ENCODE results near the gene DLG1.
"Not testable (repeated sequence)": the region's sequence is repeated elsewhere in the genome, so short reads cannot be mapped to it uniquely, and the experiment has no call there.

DLG1 gene

GRCh38 chr3:197283045-197283444 is 15.4 kb downstream of the DLG1 start:
- no peak for DNase-seq

- DNase-seq: no peak
Measured at GRCh38 chr3:197281849-197282248, 16.6 kb downstream of the DLG1 start.

DNA sequence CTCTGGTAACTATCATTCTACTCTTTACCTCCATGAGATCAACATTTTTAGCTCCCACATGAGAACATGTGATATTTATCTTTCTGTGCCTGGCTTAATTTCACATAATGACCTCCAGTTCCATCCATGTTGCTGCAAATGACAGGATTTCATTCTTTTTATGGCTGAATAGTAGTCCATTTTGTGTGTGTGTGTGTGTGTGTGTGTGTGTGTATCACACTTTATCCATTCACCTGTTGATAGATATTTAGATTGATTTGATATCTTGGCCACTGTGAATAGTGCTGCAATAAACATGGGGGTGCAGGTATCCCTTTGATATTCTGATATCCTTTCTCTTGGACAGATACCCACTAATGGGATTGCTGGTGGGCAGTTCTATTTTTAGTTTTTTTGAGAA is 18.3 kb downstream of the DLG1 start:
- no peak for DNase-seq

DNA sequence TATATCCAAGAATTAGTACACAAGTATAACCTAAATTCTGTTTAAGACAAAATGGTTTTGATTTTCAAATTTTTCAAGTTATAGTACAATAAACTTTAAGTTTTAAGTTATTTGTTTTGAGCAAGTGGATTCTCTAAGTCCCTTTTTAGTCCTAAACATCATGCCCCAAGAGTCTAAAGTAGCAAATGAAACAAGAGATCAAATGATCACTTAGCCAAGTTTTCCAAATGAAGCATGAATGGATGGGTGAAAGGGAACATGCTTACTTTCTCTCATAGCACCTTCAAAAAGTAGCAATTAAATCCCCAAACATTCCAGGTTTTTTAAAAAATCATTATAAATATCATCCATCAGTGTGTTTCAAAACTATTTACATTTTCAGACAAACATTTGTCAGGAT is 19.5 kb downstream of the DLG1 start:
- DNase-seq: no peak

DNA sequence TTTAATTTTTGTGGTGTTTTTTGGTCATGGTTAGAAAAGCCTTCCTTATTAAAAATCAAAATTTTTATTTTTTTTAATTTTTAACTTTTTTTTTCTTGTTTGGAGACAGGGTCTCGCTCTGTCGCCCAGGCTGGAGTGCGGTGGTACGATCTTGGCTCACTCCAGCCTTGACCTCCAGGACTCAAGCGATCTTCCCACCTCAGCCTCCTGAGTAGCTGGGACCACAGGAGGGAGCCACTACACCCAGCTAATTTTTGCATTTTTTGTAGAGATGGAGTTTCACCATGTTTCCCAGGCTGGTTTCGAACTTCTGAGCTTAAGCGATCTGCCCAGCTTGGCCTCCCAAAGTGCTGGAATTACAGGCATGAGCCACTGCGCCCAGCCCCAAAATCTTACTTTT is 21.6 kb downstream of the DLG1 start:
- not testable (repeated sequence) for DNase-seq

- DNase-seq: no peak
Measured at GRCh38 chr3:197270558-197271317, 27.7 kb downstream of the DLG1 start.

- DNase-seq: no peak
Measured at GRCh38 chr3:197269024-197269423, 29.4 kb downstream of the DLG1 start.

DNA sequence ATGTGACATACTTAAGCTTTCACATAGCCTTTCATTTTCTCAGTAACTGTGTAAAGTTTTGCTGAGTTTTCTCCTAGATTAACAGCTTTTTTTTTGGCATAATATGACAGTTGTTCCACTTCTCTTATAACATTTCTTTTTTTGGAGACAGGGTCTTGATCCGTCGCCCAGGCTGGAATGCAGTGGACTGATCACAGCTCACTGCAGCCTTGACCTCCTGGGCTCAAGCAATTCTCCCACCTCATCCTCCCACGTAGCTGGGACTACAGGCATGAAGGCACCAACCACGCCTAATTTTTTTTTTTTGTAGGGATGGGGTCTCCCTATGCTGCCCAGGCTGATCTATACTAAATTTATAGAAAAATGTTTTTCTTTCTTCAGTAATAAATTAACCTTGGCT is 30.1 kb downstream of the DLG1 start:
- DNase-seq: no peak

DNA sequence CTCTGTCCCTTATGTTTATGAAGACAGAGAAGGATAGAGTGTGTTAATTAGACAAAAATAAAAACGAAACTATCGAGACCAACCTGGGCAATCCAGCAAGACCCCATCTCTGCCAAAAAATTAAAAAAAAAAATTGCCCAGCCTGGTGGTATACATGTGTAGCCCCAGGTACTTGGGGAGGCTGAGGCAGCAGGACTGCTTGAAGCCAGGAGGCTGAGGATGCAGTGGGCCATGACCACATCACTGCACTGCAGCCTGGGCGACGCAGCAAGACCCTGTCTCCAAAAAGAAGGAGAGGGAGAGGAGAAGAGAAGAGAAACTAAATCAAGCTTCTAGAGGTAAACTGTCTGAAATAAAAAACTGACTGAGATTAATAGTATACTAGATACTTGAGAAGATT is 32.1 kb downstream of the DLG1 start:
- DNase-seq: no peak

DNA sequence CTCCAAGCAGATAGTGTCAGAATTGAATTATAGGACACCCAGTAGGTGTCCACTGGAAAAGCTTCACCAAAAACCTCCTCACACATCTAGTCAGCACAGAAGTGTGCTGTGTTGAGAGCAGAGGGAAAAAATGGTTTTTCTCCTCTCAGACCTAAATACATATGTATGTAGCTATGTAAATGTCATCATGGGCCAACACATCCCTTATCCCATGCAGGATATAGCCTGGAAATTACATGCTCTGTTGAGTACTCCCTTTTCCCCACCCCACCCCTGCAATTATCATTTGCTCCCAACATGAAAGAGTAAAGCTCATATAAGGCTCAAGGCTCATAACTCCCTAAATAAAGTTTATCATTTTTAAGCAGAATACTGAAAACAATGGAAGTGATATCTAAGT is 35.7 kb downstream of the DLG1 start:
- no peak for DNase-seq

DNA sequence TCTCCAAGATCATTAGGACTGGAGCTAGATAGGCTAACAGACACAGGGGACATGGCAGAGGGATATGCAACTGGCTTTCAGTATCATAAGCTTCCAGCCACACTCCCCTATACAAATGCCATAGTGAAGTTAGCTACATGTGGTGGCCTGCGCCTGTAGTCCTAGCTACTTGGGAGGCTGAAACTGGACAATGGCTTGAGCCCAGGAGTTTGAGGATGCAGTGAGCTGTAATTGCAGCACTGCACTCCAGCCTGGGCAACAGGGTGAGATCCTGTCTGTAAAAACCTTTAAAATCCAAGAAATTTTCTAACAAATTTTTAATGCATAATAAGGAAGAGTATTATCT is 37.3 kb downstream of the DLG1 start:
- DNase-seq: no peak

DNA sequence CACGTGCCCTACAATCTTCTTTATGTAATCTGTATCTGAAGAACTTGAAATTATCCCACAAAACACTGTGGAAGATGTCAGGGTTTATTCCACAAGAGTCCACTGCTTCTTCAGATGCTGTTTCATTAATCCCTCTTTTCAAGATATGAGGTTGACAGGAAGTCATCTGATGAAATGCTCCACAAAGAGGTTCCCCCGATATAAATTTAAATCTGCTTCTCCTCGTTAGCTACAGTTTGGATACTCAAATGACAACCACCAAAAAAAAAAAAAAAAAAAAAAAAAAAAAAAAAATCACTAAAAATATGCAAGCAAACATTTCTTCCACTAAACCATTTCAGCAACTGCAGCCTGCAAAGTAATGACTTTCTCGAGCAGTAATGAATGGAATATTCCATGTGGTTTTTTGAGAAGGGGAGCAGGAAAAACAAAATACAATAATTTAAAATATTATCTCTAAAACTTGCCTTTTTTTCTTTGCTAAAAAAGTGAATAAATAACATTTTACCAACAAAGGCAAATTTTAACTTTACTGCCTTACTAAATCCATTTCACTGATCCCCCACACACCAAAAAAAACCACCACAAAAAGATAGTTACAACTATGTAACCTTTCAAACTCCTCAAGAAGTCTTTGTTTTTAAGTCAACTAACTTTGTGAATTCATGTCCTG is 37.8 kb downstream of the DLG1 start:
- DNase-seq: no peak

DNA sequence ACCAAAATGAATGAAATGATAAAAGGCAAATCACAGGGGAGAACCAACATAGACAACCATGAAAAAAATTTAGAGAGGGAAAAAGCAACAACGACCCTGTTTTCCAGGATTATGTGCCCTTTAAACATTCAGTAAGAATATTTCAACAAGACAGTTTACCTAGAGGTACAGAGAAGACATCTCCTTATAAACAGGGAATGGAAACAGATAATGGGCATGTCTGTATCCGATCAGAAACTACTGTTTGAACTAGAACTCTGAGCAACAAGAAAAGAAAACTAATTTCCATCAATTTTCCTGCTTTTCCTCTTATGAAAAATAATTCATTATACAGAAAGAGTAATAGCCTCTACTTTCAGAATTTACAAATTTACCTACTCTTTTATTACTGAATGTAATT is 39.3 kb downstream of the DLG1 start:
- DNase-seq: no peak

- no peak for DNase-seq
Measured at GRCh38 chr3:197258168-197258755, 40.1 kb downstream of the DLG1 start.

DNA sequence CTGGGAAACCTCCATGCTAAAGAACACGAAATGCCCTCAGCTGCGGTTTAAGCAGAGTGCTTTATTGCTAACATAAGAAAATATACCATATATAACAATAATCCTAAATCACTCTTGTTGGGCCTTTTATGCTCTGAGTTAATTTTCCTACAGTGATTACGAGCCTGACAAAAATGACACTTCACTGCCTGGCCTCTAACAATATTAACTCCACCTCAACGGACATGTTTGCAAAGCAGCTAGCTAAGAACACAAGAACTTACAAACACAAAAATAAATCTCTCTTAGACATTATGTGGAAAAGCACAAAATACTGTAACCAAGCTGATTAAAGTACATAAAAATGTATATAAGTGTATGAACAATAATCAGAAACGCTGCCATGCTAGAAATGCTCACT is 40.7 kb downstream of the DLG1 start:
- DNase-seq: no peak

GRCh38 chr3:197256836-197257444 is 41.5 kb downstream of the DLG1 start:
- DNase-seq: peak; percentile 10 to 37

DNA sequence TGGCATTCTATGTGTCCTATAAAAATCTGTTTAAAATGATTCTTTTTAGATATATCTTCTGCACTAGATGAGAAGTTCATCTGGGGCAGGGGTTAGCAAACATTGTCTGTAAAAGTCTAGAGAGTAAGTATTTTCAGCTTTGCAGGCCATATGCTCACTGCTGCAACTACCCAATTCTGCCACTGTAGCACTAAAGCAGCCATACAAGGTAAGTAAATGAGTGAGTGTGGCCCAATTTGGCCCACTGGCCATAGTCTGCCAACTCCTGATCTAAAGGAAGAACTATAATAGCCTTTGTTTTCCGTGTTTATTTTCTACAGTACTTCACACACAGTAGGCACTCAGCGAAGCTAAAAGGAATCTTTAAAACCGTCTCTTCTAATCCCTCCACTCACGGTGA is 42.3 kb downstream of the DLG1 start:
- no peak for DNase-seq

GRCh38 chr3:197253238-197253947 is 45.0 kb downstream of the DLG1 start:
- DNase-seq: no peak

DNA sequence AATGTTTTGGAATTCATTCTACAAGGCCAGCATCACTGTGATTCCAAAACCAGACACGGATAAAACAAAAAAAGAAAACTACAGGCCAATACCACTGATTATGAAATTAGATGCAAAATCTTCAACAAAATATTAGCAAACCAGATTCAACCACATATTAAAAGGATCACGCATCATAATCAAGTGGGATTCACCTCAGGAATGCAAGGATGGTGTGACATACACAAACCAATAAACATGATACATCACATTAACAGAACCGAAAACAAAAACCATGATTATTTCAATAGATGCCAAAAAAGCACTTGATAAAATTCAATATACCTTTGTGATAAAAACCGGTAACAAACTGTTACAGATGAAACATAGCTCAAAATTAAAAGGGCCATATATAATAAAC is 48.9 kb downstream of the DLG1 start:
- DNase-seq: no peak

- no peak for DNase-seq
Measured at GRCh38 chr3:197248341-197248740, 50.1 kb downstream of the DLG1 start.

GRCh38 chr3:197244751-197245150 is 53.7 kb downstream of the DLG1 start:
- DNase-seq: no peak

DNA sequence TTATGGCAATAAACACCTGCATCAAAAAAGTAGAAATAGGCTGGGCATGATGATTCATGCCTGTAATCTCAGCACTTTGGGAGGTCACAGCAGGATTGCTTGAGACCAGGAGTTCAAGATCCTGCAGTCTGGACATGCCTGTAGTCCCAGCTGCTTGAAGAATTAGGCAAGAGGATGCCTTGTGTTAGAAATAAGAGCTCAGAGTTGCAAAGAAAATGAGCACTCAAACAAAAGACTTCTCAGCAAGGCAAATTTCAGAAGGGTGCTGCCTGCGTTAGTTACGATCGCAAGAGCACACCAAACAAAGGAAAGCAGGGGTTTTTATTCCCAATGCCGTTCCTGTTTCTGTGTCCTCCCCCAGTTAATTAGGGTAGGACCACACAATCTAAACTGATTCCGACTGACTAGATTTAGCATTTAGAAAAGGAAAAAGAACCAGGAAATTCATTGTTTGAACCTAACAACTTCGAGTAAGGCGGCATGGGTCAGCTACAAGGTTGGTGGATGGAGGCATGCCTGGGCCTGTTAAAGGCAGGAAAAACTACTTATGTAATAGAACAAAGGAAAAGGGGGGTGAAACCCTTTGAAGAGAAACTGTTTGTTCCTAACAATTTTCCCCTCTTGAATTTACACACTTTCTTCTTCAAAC is 55.5 kb downstream of the DLG1 start:
- no peak for DNase-seq

- no peak for DNase-seq
Measured at GRCh38 chr3:197241173-197241572, 57.2 kb downstream of the DLG1 start.

Data from stimulated activated CD4-positive, alpha-beta T cell treated with anti-CD3 and anti-CD28 coated beads, Interleukin-2, amount 100 ng/mL, for 24 hours (primary cell).